K562 treated with DMSO at 1 percent for 48 hours (cell line): Measurements from ENCODE around the gene PLPP4. TPM values are rescaled to one million over a fixed set of nuclear protein-coding genes. Genes with fewer than 3 reads are reported as not detected.

Experiments used
- total RNA-seq: library from RNA; unstranded; fragments of 300-600 nt; gene quantifications from 2 replicates; pipeline ENCODE4 v1.2.3, GENCODE V29; 2022; ENCODE audit warnings: low replicate concordance; ENCODE audit errors: extremely low read depth

Gene PLPP4
- total RNA-seq, result not detected in 2 replicates

DNA sequence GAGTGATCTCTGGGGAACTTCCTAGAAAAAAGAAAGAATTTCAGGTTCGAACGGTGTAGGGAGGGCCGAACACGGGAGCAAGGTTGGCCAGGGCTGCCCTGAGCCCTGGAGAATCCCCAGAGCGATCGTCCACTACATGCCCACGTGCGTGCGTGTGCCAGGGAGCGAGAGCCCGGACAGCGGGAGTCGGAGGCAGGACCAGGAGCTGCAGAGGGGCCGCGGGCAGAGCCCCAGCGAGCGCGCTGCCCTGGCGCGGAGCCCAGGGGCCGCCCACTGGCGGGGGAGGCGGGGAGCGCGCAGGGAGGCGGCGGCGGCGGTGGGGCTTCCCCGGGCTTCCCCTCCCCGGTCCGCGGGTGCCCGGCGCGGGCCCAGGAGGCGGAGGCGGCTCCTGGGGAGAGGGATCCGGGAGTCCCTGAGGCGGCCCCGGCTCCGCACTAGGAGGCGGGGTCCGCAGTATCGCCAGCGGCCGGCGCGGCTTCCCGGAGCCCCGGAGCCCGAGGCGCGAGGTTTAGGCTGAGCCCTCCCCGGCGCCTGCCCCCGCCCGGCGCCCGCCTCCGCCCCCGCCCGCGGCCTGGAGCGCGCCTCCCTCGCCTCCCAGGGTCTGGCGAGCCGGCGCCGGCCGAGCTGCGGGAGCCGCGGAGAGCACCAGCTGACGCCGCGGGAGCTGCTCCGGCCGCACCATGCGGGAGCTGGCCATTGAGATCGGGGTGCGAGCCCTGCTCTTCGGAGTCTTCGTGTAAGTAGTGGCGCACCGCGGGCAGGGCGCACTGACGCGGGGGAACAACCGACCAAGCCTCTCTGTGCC is at the start of gene PLPP4:
Gene PLPP4 (plus strand): TSS at position 602 of the 805 bp plus-strand sequence. CDS start 79 bp downstream, at position 681.

